HCT116 (cell line): ENCODE results near the gene AGTRAP.

Experiments used
- CBX3 ChIP-seq: IDR thresholded peaks from 2 replicates; pipeline ENCODE4 v1.6.1; 2012; ENCODE audit warnings: low read depth
- CTCF ChIP-seq, 3 experiments: fragments of 200-600 bp in 1 of 3; sonication (generic) in 1 of 3; IDR thresholded peaks in 2 of 3; conservative IDR thresholded peaks in 1 of 3; 2 replicates each; pipeline ENCODE4 v1.5.1; 2012 to 2017; ENCODE audit warnings: low read depth in 2 of 3, low read length in 2 of 3, antibody characterized with exemption in 1 of 3, borderline replicate concordance in 1 of 3, control low read depth in 1 of 3, mild to moderate bottlenecking in 1 of 3, mixed read lengths in 1 of 3, mixed run types in 1 of 3, moderate library complexity in 1 of 3; ENCODE audit not compliant: insufficient read depth in 1 of 3
- EZH2 ChIP-seq: fragments of 200-600 bp; sonication (generic); IDR thresholded peaks from 2 replicates; pipeline ENCODE4 v1.6.1; 2017; ENCODE audit warnings: antibody characterized with exemption, mixed run types
- EZH2phosphoT487 ChIP-seq: fragments of 200-600 bp; IDR thresholded peaks from 2 replicates; pipeline ENCODE4 v1.6.1; 2018; ENCODE audit warnings: antibody characterized with exemption, borderline replicate concordance
- RAD21 ChIP-seq: IDR thresholded peaks from 2 replicates; pipeline ENCODE4 v1.6.1; 2012; ENCODE audit warnings: low read depth, mild to moderate bottlenecking

DNA sequence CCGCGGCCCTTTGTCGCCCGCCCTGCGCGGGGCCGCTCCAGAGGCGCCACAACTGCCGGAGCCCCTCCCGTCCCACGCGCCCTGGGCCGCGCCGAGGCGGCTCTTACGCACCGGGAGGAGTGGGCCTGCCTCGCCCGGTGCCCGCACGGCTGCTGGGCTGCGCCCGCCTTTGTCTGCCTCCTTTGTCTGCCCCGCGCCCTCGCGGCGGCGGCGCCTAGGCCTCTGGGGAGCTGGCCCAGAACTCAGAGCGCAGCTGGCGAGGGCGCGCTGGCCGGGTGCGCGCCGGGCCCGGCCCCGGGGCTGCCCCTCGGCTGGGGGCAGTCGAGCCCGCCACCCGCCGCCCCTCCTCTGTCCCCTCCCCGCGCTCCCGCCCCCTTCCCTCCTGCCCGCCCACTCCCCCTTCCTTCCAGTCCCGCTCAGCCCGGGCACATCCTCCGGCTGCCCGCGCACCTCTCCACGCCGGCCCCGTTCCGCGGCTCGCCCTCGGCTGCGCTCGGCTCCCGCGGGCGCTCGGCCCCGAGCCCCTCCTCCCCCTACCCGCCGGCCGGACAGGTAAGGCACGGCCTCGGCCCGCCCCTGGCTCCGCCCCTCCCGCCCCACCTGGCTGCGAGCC is 44.5 kb upstream of the AGTRAP start, which contains the start of gene DRAXIN:
- TF ChIP-seq RAD21 (no peak), EZH2phosphoT487 (no peak), EZH2 (no peak), CBX3 (no peak), CTCF (IDR thresholded peaks at IDR 0.05 in 2 of 3, conservative IDR thresholded peaks at IDR 0.05 in 1 of 3; ENCODE audit: borderline replicate concordance in 1 of 3, insufficient read depth in 1 of 3, low read depth in 2 of 3, low read length in 2 of 3) (no peak)
